Activated naive CD4-positive, alpha-beta T cell treated with anti-CD3 and anti-CD28 coated beads for 36 hours (primary cell): ENCODE data around the gene CNOT1. TPM values are rescaled to one million over a fixed set of nuclear protein-coding genes. Genes with fewer than 3 reads are reported as not detected.
"Not testable (repeated sequence)": the region's sequence is repeated elsewhere in the genome, so short reads cannot be mapped to it uniquely, and the experiment has no call there.

ENCODE experiments used
- CTCF ChIA-PET: fragments of 350-600 bp; sonication (Branson Sonifier 250); formaldehyde crosslinking; loops from one replicate; lab custom pipeline; 2021; ENCODE audit warnings: antibody characterized with exemption; lab: Charles Lee
- DNase-seq: peaks from one replicate; pipeline ENCODE4 v3.0.0-alpha.2; 2020
- H3K27ac Mint-ChIP-seq: one replicate; pipeline ENCODE4 v1.8.0; 2021; ENCODE audit warnings: mild to moderate bottlenecking, mixed read lengths
- H3K27me3 Mint-ChIP-seq: one replicate; pipeline ENCODE4 v1.8.0; 2021; ENCODE audit warnings: low read depth, mixed read lengths
- H3K36me3 Mint-ChIP-seq: one replicate; pipeline ENCODE4 v1.8.0; 2021; ENCODE audit warnings: low read depth, mixed read lengths
- H3K4me1 Mint-ChIP-seq: one replicate; pipeline ENCODE4 v1.8.0; 2021; ENCODE audit warnings: low read depth, mixed read lengths
- H3K4me3 Mint-ChIP-seq: one replicate; pipeline ENCODE4 v1.8.0; 2021; ENCODE audit warnings: mild to moderate bottlenecking, moderate library complexity, mixed read lengths
- H3K9me3 Mint-ChIP-seq: one replicate; pipeline ENCODE4 v1.8.0; 2021; ENCODE audit warnings: mixed read lengths
- intact Hi-C: fragments of 100-400 bp; cut with micrococcal nuclease; formaldehyde crosslinking; loops from one replicate; pipeline ENCODE4 v1.15.1; 2023
- total RNA-seq, 2 experiments: library from RNA; stranded (reverse); gene quantifications; one replicate each; pipeline ENCODE4 v1.2.3, GENCODE V29; 2021

The CNOT1 gene
- total RNA-seq, 2 experiments from 2014 or later: 283 to 287 TPM

DNA sequence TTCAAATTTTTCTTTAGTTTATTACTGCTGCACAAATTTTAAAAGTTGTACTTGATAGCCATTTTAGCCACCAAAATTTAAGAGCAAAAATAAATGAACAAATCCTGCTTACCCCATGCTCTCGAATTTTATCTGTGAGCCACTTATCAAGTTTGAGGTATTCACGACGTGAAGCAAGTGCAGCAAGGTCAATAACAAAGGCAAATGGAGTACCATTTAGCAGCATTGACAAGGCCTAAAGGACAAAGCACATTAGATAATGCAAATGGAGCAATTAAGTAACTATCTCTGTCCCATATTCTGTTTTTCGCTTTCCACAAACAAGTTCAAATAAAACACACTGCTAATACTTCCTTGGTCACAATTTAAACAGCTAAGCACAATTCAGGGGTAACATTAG is 54.7 kb downstream of the CNOT1 start:
- intact Hi-C loops: no loop called here
- no peak overlapping the region for H3K4me3 Mint-ChIP-seq
- no peak for DNase-seq
- H3K36me3 Mint-ChIP-seq: peaks cover 57% of the 10 kb centered on the region
- H3K27me3 Mint-ChIP-seq: no peaks in the 10 kb centered on the region
- H3K4me1 Mint-ChIP-seq: peaks cover 7% of the 10 kb centered on the region
- CTCF ChIA-PET: interaction anchor here (0.5 kb wide), 1 partner anchor 24 kb away, joined by 3 read pairs; no protein-coding TSS in a partner anchor
- no peaks in the 10 kb centered on the region for H3K9me3 Mint-ChIP-seq
- H3K27ac Mint-ChIP-seq: no peak overlapping the region

DNA sequence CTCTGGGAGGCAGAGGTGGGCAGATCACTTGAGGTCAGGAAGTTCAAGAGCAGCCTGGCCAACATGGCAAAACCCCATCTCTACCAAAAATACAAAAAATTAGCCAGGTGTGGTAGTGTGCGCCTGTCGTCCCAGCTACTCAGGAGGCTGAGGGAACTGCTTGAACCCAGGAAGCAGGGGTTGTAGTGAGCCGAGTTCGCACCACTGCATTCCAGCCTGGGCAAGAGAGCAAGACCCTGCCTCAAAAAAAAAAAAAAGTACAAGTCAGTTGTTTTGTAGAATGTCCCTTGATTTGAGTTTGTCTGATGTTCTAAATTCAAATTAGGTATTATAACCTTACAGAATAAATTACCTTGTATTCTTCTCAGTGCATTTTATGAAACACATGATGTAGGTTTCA is 63.9 kb downstream of the CNOT1 start:
- H3K36me3 Mint-ChIP-seq: peaks cover 55% of the 10 kb centered on the region
- H3K27me3 Mint-ChIP-seq, H3K27ac Mint-ChIP-seq, DNase-seq, H3K4me1 Mint-ChIP-seq, H3K9me3 Mint-ChIP-seq, H3K4me3 Mint-ChIP-seq, intact Hi-C loops, CTCF ChIA-PET: not testable (repeated sequence)

DNA sequence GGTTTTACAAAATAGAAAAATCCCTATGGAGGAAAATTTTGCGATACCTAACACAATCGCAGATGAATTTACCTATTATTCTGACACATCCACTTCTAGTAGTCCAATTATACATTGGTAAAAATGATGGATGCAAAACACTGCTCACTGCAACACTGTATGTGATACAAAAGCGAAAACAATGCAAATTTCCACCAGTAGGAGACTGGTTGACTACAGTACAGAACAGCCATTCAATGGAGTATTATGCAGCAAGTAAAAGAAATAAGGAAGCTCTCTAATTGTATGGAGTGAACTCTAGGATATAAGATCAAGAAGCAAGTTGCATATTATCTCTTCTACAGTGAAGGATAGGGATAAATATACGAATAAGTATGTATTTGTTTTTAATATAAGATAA is 65.9 kb downstream of the CNOT1 start:
- Mint-ChIP-seq H3K36me3 (peaks cover 46% of the 10 kb centered on the region), H3K27me3 (no peaks in the 10 kb centered on the region), H3K4me1 (peaks cover 4% of the 10 kb centered on the region), H3K9me3 (no peaks in the 10 kb centered on the region), H3K4me3 (no peak overlapping the region), H3K27ac (no peak overlapping the region)
- CTCF ChIA-PET: interaction anchor here (0.7 kb wide), 1 partner anchor 382 kb away, joined by 3 read pairs; no protein-coding TSS in a partner anchor
- no peak for DNase-seq
- intact Hi-C loops: no loop called here

DNA sequence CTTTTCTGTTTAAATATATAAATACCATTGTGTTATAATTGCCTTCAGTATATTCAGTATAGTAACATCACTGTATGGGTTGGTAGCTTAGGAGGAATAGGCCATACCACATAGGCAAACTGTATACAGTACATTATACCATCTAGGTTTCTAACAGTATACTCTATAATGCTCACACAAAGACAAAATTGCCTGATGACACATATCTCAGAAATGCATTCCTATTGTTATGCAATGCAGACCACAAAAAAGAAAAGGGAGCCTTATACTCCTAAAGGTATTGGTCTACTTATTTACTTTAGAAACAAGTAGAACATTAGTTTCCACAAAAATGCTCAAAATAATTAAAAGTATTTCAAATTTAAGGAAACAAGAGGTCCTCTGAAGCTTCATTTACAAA is 66.4 kb downstream of the CNOT1 start:
- DNase-seq: no peak
- Mint-ChIP-seq H3K27ac (no peak overlapping the region), H3K4me3 (no peak overlapping the region), H3K27me3 (no peaks in the 10 kb centered on the region), H3K36me3 (peaks cover 47% of the 10 kb centered on the region), H3K9me3 (no peaks in the 10 kb centered on the region), H3K4me1 (peaks cover 4% of the 10 kb centered on the region)
- intact Hi-C loops: no loop called here
- CTCF ChIA-PET: interaction anchor here (0.7 to 0.8 kb wide), 2 partner anchors 15 to 382 kb away, joined by 3 read pairs; no protein-coding TSS in a partner anchor

DNA sequence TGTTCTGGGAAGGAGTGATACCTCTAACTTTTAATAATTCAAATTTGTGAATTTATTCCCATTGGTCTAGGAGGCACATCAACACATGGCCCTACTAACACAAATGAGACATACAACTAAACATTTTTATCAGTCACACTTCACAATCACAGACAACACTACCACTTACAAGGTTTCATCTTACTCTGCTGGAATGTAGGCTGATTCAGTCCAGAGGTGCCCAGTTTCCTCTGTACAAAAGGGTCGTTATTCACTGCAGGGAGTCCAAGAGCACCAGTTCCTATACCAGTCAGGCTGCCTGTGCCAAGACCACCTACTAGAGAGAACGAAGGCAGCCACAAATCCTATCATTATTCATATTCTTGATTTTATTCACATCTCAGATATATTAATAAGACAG is 72.9 kb downstream of the CNOT1 start:
- intact Hi-C loops: no loop called here
- DNase-seq: no peak
- Mint-ChIP-seq H3K27ac (peak overlapping the region; percentile 36), H3K4me1 (peaks cover 2% of the 10 kb centered on the region), H3K4me3 (no peak overlapping the region), H3K36me3 (peaks cover 40% of the 10 kb centered on the region), H3K9me3 (no peaks in the 10 kb centered on the region), H3K27me3 (no peaks in the 10 kb centered on the region)
- CTCF ChIA-PET: no interaction called here

DNA sequence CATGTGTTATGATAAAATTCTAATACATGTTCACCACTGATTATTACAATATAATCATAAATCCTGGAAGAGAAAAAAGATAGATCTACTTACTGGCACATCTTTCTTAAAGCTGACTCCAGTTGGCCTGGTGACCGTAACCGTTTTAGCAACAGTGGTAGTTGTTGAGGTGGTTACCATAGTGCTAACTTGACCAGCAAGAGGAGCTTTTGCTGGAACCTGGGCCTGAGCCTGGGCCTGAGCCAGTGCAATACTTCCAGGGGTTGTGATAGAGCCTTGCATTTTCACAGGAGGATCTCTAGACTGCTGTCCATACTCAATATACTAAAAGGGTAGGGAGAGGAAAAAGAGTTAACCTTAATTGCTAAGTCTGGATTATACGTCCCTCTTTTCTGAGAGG is 78.1 kb downstream of the CNOT1 start:
- Mint-ChIP-seq H3K36me3 (peaks cover 48% of the 10 kb centered on the region), H3K27me3 (no peaks in the 10 kb centered on the region), H3K4me3 (no peak overlapping the region), H3K4me1 (no peaks in the 10 kb centered on the region), H3K9me3 (no peaks in the 10 kb centered on the region), H3K27ac (no peak overlapping the region)
- DNase-seq: no peak
- intact Hi-C loops: no loop called here
- CTCF ChIA-PET: no interaction called here

DNA sequence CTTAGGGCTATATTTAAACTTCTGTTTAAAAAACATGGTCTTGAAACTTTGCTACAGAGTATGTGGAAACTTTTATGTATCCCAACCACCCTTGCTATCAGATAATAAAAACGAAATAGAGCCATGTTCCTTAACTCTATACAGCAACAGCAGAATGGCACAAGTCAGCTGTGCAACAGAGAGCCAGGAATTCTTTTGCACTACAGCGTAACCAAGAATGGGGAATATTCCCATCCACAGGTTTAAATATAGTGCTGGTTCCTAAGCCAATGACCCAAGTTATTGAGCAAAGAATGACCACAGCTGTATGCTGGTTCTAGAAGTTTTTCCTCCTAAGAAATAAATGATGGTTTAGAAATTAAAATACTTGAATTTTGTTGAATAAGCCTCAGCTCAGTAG is 81.2 kb downstream of the CNOT1 start:
- CTCF ChIA-PET: interaction anchor here (0.8 to 1.0 kb wide), 2 partner anchors 15 to 86 kb away, joined by 3 to 4 read pairs; no protein-coding TSS in a partner anchor
- intact Hi-C loops: no loop called here
- Mint-ChIP-seq H3K9me3 (no peaks in the 10 kb centered on the region), H3K27ac (no peak overlapping the region), H3K27me3 (no peaks in the 10 kb centered on the region), H3K4me1 (no peaks in the 10 kb centered on the region), H3K36me3 (peaks cover 50% of the 10 kb centered on the region), H3K4me3 (no peak overlapping the region)
- no peak for DNase-seq

DNA sequence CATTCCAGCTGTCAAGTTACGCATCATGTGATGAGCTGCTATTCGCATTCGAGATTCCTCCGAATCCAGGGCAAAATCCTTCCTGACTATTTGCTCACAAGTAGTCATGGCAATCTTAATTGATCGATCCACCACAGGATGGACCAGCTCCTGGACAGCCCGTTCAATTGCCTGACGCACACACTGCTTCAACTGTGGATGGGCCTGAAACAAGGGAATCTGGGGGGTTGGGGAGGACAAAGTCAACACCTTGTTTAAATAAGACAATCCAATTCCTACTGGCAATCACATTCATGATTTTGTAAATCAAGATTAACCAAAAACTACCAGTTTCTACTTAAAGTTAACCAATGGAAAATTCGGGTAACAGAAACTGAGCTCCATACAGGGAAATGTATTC is 85.9 kb downstream of the CNOT1 start:
- Mint-ChIP-seq H3K27ac (no peak overlapping the region), H3K36me3 (peaks cover 57% of the 10 kb centered on the region), H3K9me3 (no peaks in the 10 kb centered on the region), H3K4me1 (no peaks in the 10 kb centered on the region), H3K27me3 (no peaks in the 10 kb centered on the region), H3K4me3 (no peak overlapping the region)
- no peak for DNase-seq
- intact Hi-C loops: no loop called here
- CTCF ChIA-PET: interaction anchor here (0.7 kb wide), 1 partner anchor 109 kb away, joined by 3 read pairs; no protein-coding TSS in a partner anchor

DNA sequence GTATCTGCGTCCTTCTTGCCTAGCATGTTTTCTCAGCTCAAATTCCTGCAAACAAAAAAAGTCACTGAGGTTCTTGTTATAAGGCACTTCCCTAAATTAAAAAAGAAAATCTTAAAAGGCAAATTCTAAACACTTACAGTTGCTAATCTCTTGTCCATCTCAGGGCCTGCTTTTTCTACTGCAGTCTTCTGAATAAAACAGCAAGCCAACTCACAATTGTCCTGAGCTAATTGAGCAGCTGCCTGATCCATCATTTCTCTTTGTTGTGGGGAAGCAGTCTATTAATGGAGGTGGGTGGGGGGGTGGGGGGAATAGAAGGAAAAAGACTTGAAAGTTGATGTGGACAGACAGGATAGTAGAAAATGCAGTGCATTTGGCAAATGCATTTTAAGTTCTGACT is 87.3 kb downstream of the CNOT1 start:
- Mint-ChIP-seq H3K36me3 (peaks cover 62% of the 10 kb centered on the region), H3K9me3 (no peaks in the 10 kb centered on the region), H3K4me1 (no peaks in the 10 kb centered on the region), H3K27ac (no peak overlapping the region), H3K4me3 (no peak overlapping the region), H3K27me3 (no peaks in the 10 kb centered on the region)
- CTCF ChIA-PET: interaction anchor here (1.4 kb wide), 1 partner anchor 8 kb away, joined by 3 read pairs; no protein-coding TSS in a partner anchor
- intact Hi-C loops: no loop called here
- no peak for DNase-seq

DNA sequence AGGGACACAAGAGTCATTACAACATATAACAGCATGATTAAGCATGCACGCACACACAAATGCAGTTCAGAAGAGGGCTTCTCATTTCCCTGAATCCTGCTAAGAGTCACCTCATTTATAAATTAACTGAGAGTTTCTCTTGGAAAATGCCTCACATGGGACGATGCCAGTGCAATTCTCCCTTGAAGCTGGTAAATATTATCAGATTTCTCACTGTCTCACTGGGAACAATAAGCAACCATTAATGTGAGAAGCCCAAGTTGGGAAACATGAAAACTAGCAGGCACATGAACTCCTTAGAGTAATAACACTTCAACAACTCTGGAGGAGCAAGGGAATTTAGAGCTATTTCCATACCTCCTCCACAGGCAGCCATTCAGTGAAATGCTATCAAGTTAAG is 87.9 kb downstream of the CNOT1 start:
- no peaks in the 10 kb centered on the region for H3K27me3 Mint-ChIP-seq
- H3K4me3 Mint-ChIP-seq: no peak overlapping the region
- H3K27ac Mint-ChIP-seq: no peak overlapping the region
- H3K36me3 Mint-ChIP-seq: peaks cover 60% of the 10 kb centered on the region
- intact Hi-C loops: no loop called here
- no peak for DNase-seq
- CTCF ChIA-PET: interaction anchor here (1.4 kb wide), 1 partner anchor 8 kb away, joined by 3 read pairs; no protein-coding TSS in a partner anchor
- H3K9me3 Mint-ChIP-seq: no peaks in the 10 kb centered on the region
- H3K4me1 Mint-ChIP-seq: no peaks in the 10 kb centered on the region

DNA sequence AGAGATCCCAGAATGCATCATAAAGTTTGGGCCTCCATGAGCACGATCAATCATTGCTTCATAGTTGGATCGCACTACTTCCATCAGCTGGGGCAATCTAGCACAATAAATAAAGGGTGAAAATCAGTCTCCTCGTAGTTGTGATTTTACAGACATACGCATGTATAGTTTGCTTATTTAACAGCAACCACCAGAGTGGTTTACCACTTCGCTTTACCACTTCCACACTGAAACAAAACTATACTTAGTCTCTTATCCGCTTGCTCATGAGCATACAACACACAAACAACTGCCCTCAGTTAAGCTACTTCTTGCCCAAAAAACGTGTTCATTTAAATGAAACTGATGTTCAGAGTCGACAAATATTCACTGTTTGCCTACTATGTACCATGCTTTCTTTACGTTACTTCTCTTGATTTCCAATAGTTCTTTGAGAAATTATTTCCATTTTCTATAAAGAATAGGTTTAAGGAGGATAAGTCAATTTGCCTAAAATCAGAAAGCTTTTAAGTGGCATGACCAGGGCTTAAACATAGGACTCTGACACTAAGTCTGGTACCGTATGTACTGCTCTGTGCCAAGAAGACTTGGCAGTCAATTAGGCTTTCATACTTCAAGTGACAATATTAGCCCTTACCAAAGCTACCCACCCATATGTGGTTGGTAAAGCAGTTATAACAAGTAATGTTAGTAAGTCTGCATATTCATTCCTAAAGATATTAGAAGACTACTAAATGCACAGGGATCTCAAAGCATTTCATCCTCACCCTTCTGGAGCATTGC is 92.3 kb downstream of the CNOT1 start:
- no peak overlapping the region for H3K4me3 Mint-ChIP-seq
- H3K9me3 Mint-ChIP-seq: no peaks in the 10 kb centered on the region
- CTCF ChIA-PET: interaction anchor here (1.5 kb wide), 1 partner anchor 18 kb away, joined by 5 read pairs; no protein-coding TSS in a partner anchor
- no peak overlapping the region for H3K27ac Mint-ChIP-seq
- no peaks in the 10 kb centered on the region for H3K4me1 Mint-ChIP-seq
- DNase-seq: no peak
- intact Hi-C loops: loop anchor here (10.0 kb wide), 1 partner anchor 47 kb away; no protein-coding TSS in a partner anchor
- no peaks in the 10 kb centered on the region for H3K27me3 Mint-ChIP-seq
- H3K36me3 Mint-ChIP-seq: peaks cover 55% of the 10 kb centered on the region

DNA sequence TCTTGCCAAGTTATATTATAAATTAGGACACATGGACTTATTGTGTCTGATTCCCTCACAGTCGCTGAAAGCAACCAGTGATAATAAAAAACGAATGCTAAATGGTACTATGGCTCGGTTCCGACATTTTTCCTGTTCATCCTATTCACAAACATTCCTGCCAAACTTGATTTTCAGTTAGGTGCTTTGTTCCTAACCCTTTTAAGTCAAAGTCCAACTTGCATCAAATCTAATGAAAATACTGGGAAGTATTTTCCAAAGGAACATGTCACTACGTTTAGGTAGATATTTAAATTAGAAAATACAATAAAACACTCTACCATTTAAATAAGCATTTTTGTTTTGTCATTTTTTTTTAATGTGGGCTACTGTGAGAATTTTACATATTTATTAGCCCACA is 93.3 kb downstream of the CNOT1 start:
- H3K9me3 Mint-ChIP-seq: no peaks in the 10 kb centered on the region
- DNase-seq: no peak
- no peak overlapping the region for H3K27ac Mint-ChIP-seq
- no peaks in the 10 kb centered on the region for H3K4me1 Mint-ChIP-seq
- H3K27me3 Mint-ChIP-seq: no peaks in the 10 kb centered on the region
- no peak overlapping the region for H3K4me3 Mint-ChIP-seq
- CTCF ChIA-PET: no interaction called here
- peaks cover 54% of the 10 kb centered on the region for H3K36me3 Mint-ChIP-seq
- intact Hi-C loops: loop anchor here (10.0 kb wide), 1 partner anchor 49 kb away; no protein-coding TSS in a partner anchor
